Panc1 (cell line): Measurements from ENCODE around the gene ZNF165.

Experiments
- CTCF ChIP-seq: fragments of 450-650 bp; IDR thresholded peaks from 2 replicates; pipeline ENCODE4 v1.5.1; 2017; ENCODE audit warnings: mild to moderate bottlenecking
- POLR2AphosphoS5 ChIP-seq: IDR thresholded peaks from 2 replicates; pipeline ENCODE4 v1.6.1; 2012; ENCODE audit warnings: mild to moderate bottlenecking, low read depth, low read length, moderate library complexity
- REST ChIP-seq, 2 experiments: IDR thresholded peaks; 2 replicates each; pipeline ENCODE4 v1.6.1; 2011 to 2012; ENCODE audit warnings: low read depth in 2 of 2, control low read depth in 1 of 2, low read length in 1 of 2, mild to moderate bottlenecking in 1 of 2, moderate library complexity in 1 of 2; ENCODE audit not compliant: insufficient read depth in 1 of 2
- SIN3A ChIP-seq: IDR thresholded peaks from 2 replicates; pipeline ENCODE4 v1.6.1; 2012; ENCODE audit warnings: low read depth, mild to moderate bottlenecking, low read length, moderate library complexity, borderline replicate concordance; ENCODE audit not compliant: insufficient read depth

- TF ChIP-seq CTCF, result no peak
- no peak for TF ChIP-seq REST (IDR thresholded peaks at IDR 0.05; ENCODE audit: insufficient read depth in 1 of 2, low read depth in 2 of 2, low read length in 1 of 2)
- TF ChIP-seq SIN3A, result no peak
- TF ChIP-seq POLR2AphosphoS5, result no peak
Measured at GRCh38 chr6:28064272-28064671, 16.1 kb upstream of the ZNF165 start.
